Dendritic cell treated with granulocyte-macrophage colony-stimulating factor and Interleukin-4, amounts not matched to agents 40 ng/mL and 50 ng/mL, for 4 days (primary cell): ENCODE measurements around the gene RAMP3.
"Not testable (repeated sequence)": the region's sequence is repeated elsewhere in the genome, so short reads cannot be mapped to it uniquely, and the experiment has no call there.

ENCODE experiments used
- H3K27ac Mint-ChIP-seq: one replicate; pipeline ENCODE4 v1.8.0; 2022; ENCODE audit warnings: mild to moderate bottlenecking, mixed read lengths
- H3K27me3 Mint-ChIP-seq: one replicate; pipeline ENCODE4 v1.8.0; 2022; ENCODE audit warnings: mild to moderate bottlenecking, mixed read lengths
- H3K36me3 Mint-ChIP-seq: one replicate; pipeline ENCODE4 v1.8.0; 2022; ENCODE audit warnings: low read depth, mixed read lengths
- H3K4me1 Mint-ChIP-seq: one replicate; pipeline ENCODE4 v1.8.0; 2022; ENCODE audit warnings: low read depth, mixed read lengths
- H3K4me3 Mint-ChIP-seq: one replicate; pipeline ENCODE4 v1.8.0; 2022; ENCODE audit warnings: mild to moderate bottlenecking, moderate library complexity, mixed read lengths
- H3K9me3 Mint-ChIP-seq: one replicate; pipeline ENCODE4 v1.8.0; 2022; ENCODE audit warnings: mixed read lengths
- intact Hi-C: fragments of 100-400 bp; cut with micrococcal nuclease; formaldehyde crosslinking; loops from one replicate; pipeline ENCODE4 v1.15.0; 2022

Gene RAMP3

GRCh38 chr7:45138433-45139267 is 18.9 kb upstream of the RAMP3 start:
- Mint-ChIP-seq H3K4me3 (no peak overlapping the region), H3K4me1 (peaks cover 23% of the 10 kb centered on the region), H3K9me3 (no peaks in the 10 kb centered on the region), H3K36me3 (no peaks in the 10 kb centered on the region), H3K27ac (no peak overlapping the region), H3K27me3 (no peaks in the 10 kb centered on the region)
- intact Hi-C loops = loop anchor here (5.0 kb wide), 1 partner anchor 551 kb away; no protein-coding TSS in a partner anchor

DNA sequence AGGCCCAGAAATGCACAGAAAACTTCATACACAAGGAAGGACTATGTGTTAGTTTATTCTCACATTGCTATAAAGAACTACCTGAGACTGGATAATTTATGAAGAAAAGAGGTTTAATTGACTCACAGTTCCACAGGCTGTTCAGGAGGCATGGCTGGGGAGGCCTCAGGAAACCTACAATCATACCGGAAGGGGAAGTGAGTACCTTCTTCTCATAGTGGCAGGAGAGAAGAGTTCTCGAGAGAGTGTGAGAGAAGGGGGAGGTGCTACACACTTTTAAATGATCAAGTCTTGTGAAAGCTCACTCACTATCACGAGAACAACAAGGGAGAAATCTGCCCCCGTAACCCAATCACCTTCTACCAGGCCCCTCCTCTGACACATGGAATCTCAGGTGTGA is 16.8 kb upstream of the RAMP3 start:
- intact Hi-C loops = no loop called here
- H3K27ac Mint-ChIP-seq = no peak overlapping the region
- no peaks in the 10 kb centered on the region for H3K36me3 Mint-ChIP-seq
- H3K9me3 Mint-ChIP-seq = no peaks in the 10 kb centered on the region
- H3K4me1 Mint-ChIP-seq = peaks cover 22% of the 10 kb centered on the region
- H3K4me3 Mint-ChIP-seq = no peak overlapping the region
- H3K27me3 Mint-ChIP-seq = no peaks in the 10 kb centered on the region

DNA sequence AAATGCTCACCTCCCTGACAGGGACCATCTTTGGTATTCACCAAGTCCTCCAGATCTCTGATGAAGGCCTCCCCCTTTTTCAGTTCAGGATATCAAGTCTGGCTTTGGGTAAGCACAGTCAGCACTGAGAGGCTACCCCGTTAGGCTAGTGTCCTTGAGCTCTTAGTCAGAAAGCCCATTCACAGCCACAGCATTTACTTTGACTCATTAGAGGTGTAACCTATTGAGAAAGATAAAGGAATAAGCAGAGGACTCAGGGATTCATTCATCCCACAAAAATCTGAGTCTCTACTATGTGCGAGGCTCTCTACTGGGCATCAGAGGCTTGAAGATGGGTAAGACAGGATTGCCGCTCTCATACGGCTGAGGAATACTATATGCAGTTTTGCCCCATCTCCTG is 14.0 kb upstream of the RAMP3 start:
- no peaks in the 10 kb centered on the region for H3K36me3 Mint-ChIP-seq
- peaks cover 17% of the 10 kb centered on the region for H3K4me1 Mint-ChIP-seq
- intact Hi-C loops = no loop called here
- no peak overlapping the region for H3K4me3 Mint-ChIP-seq
- no peaks in the 10 kb centered on the region for H3K9me3 Mint-ChIP-seq
- peaks cover 3% of the 10 kb centered on the region for H3K27me3 Mint-ChIP-seq
- H3K27ac Mint-ChIP-seq = no peak overlapping the region

DNA sequence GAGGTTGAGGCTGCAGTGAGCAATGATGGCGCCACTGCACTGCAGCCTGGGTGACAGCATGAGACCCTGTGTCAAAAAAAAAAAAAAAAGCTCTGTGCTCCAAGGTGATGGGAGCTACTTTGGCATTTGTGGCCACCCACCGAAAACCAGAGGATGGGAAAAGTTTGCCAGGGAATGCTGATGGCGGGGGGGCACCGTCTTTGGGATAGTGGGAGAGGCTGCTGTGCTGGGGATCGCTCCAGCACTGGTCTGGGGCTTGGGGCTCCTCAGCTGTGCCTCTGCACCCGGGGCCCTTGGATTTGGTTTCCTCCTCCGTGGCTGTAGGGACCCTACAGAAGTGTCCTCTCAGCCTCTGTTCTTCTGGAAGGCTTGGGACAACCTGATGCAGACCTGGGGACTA is 11.7 kb upstream of the RAMP3 start:
- Mint-ChIP-seq H3K36me3 (no peaks in the 10 kb centered on the region), H3K9me3 (no peaks in the 10 kb centered on the region), H3K27ac (no peak overlapping the region), H3K4me1 (peaks cover 8% of the 10 kb centered on the region), H3K4me3 (no peak overlapping the region), H3K27me3 (peaks cover 3% of the 10 kb centered on the region)
- intact Hi-C loops = no loop called here

- H3K4me3 Mint-ChIP-seq = no peak overlapping the region
- H3K36me3 Mint-ChIP-seq = no peaks in the 10 kb centered on the region
- no peak overlapping the region for H3K27ac Mint-ChIP-seq
- intact Hi-C loops = no loop called here
- peaks cover 5% of the 10 kb centered on the region for H3K4me1 Mint-ChIP-seq
- H3K27me3 Mint-ChIP-seq = peaks cover 3% of the 10 kb centered on the region
- H3K9me3 Mint-ChIP-seq = no peaks in the 10 kb centered on the region
Measured at GRCh38 chr7:45146531-45147379, 10.8 kb upstream of the RAMP3 start.

- H3K4me1 Mint-ChIP-seq = no peaks in the 10 kb centered on the region
- H3K27me3 Mint-ChIP-seq = peaks cover 3% of the 10 kb centered on the region
- H3K36me3 Mint-ChIP-seq = no peaks in the 10 kb centered on the region
- intact Hi-C loops = no loop called here
- H3K9me3 Mint-ChIP-seq = no peaks in the 10 kb centered on the region
- no peak overlapping the region for H3K27ac Mint-ChIP-seq
- no peak overlapping the region for H3K4me3 Mint-ChIP-seq
Measured at GRCh38 chr7:45147858-45148652, 9.5 kb upstream of the RAMP3 start.

GRCh38 chr7:45148653-45148973 is 9.0 kb upstream of the RAMP3 start:
- intact Hi-C loops = no loop called here
- H3K27me3 Mint-ChIP-seq = peaks cover 3% of the 10 kb centered on the region
- H3K36me3 Mint-ChIP-seq = no peaks in the 10 kb centered on the region
- H3K9me3 Mint-ChIP-seq = no peaks in the 10 kb centered on the region
- no peak overlapping the region for H3K27ac Mint-ChIP-seq
- no peaks in the 10 kb centered on the region for H3K4me1 Mint-ChIP-seq
- H3K4me3 Mint-ChIP-seq = no peak overlapping the region

GRCh38 chr7:45149606-45150005 is 8.0 kb upstream of the RAMP3 start:
- Mint-ChIP-seq H3K36me3 (no peaks in the 10 kb centered on the region), H3K9me3 (no peaks in the 10 kb centered on the region), H3K4me3 (no peak overlapping the region), H3K4me1 (no peaks in the 10 kb centered on the region), H3K27me3 (peaks cover 3% of the 10 kb centered on the region), H3K27ac (no peak overlapping the region)
- intact Hi-C loops = loop anchor here (10.0 kb wide), 1 partner anchor 705 kb away; no protein-coding TSS in a partner anchor

DNA sequence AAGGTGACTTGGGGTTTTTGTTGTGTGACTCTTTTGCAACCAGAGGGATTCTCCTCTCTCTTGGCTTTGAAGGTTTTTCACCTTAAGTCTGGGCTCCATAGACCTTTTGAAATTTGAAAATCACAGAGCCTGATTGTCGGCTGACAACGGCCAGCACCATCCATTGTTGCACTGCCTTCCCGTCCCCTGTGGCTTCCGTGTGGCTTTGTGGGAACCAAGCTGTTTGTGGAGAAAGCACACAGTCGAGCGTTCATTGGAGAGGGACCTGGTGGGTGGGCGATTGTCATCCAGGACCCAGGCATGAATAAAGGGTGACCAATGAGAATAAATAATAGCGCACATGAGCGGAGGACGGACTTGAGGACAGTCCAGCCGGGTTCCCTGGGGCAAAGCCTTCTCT is 7.4 kb upstream of the RAMP3 start:
- H3K27ac Mint-ChIP-seq = no peak overlapping the region
- intact Hi-C loops = loop anchor here (10.0 kb wide), 1 partner anchor 705 kb away; no protein-coding TSS in a partner anchor
- H3K4me3 Mint-ChIP-seq = no peak overlapping the region
- no peaks in the 10 kb centered on the region for H3K36me3 Mint-ChIP-seq
- no peaks in the 10 kb centered on the region for H3K9me3 Mint-ChIP-seq
- peaks cover 3% of the 10 kb centered on the region for H3K27me3 Mint-ChIP-seq
- no peaks in the 10 kb centered on the region for H3K4me1 Mint-ChIP-seq

DNA sequence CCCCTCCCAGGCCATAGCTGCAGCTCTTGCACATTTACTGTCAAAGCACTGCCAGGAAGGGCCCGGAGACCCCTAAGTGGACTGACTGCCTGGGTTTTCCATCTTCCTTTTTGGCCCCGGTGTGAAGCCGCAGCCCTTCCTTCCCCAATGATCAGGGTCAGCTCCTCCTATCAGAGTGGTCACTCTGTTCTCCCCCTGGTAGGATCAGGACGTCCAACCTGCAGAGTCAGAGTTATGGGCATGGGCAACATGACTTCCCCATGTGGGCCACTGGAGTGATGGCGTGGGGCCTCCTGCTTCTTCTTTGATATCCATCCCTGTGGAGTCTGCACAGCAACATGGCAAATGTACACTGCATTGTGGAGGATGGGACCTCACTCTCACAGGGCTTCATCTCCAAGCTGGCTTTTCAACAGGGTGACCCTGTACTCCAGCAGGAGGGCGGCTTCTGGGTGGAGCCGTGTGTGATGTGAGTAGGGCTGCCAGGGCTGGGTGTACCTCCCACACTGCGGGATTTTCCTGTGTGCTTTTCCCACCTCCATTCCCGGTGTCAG is 6.4 kb upstream of the RAMP3 start:
- H3K27me3 Mint-ChIP-seq = peaks cover 11% of the 10 kb centered on the region
- no peak overlapping the region for H3K27ac Mint-ChIP-seq
- intact Hi-C loops = loop anchor here (10.0 kb wide), 1 partner anchor 704 kb away; no protein-coding TSS in a partner anchor
- H3K36me3 Mint-ChIP-seq = no peaks in the 10 kb centered on the region
- H3K4me1 Mint-ChIP-seq = no peaks in the 10 kb centered on the region
- H3K9me3 Mint-ChIP-seq = no peaks in the 10 kb centered on the region
- H3K4me3 Mint-ChIP-seq = no peak overlapping the region

- no peak overlapping the region for H3K27ac Mint-ChIP-seq
- H3K36me3 Mint-ChIP-seq = no peaks in the 10 kb centered on the region
- no peaks in the 10 kb centered on the region for H3K9me3 Mint-ChIP-seq
- intact Hi-C loops = loop anchor here (10.0 kb wide), 1 partner anchor 703 kb away; no protein-coding TSS in a partner anchor
- no peak overlapping the region for H3K4me3 Mint-ChIP-seq
- peaks cover 17% of the 10 kb centered on the region for H3K27me3 Mint-ChIP-seq
- H3K4me1 Mint-ChIP-seq = no peaks in the 10 kb centered on the region
Measured at GRCh38 chr7:45151967-45152366, 5.6 kb upstream of the RAMP3 start.

GRCh38 chr7:45153233-45153632 is 4.4 kb upstream of the RAMP3 start:
- no peaks in the 10 kb centered on the region for H3K4me1 Mint-ChIP-seq
- peaks cover 22% of the 10 kb centered on the region for H3K27me3 Mint-ChIP-seq
- intact Hi-C loops = loop anchor here (10.0 kb wide), 1 partner anchor 702 kb away; no protein-coding TSS in a partner anchor
- H3K4me3 Mint-ChIP-seq = no peak overlapping the region
- no peaks in the 10 kb centered on the region for H3K36me3 Mint-ChIP-seq
- H3K27ac Mint-ChIP-seq = no peak overlapping the region
- H3K9me3 Mint-ChIP-seq = no peaks in the 10 kb centered on the region

DNA sequence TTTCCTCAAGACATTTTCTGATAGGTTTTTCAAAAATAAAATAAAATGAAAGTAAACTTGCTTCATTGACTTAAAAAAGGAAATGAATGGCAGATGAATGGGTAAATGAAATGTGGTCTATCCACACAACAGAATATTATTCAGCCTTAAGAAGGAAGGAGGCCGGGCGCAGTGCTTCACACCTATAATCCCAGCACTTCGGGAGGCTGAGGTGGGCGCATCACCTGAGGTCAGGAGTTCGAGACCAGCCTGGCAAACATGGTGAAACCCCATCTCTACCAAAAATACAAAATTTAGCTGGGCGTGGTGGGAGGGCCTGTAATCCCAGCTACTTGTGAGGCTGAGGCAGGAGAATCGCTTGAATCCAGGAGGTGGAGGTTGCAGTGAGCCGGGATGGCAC is 3.7 kb upstream of the RAMP3 start:
- not testable (repeated sequence) for H3K4me3 Mint-ChIP-seq, H3K4me1 Mint-ChIP-seq, H3K27ac Mint-ChIP-seq, H3K9me3 Mint-ChIP-seq, H3K36me3 Mint-ChIP-seq
- H3K27me3 Mint-ChIP-seq = peaks cover 28% of the 10 kb centered on the region
- intact Hi-C loops = loop anchor here (1.0 to 10.0 kb wide), 2 partner anchors 106 to 701 kb away; no protein-coding TSS in a partner anchor
